ENCODE results near the gene SLC35G3.

SLC35G3 gene

GRCh38 chr17:35192708-35193107 lies 1.5 kb downstream of the SLC35G3 start:
- Histone ChIP-seq H3K9me3 (ENCODE audit: insufficient read depth, low read length) (no peaks in the 10 kb centered on the region), H3K9ac (ENCODE audit: low read length) (no peak overlapping the region), H3K4me2 (ENCODE audit: low read length) (no peak overlapping the region), H2AFZ (ENCODE audit: low read depth, low read length) (no peak overlapping the region), H3K27me3 (ENCODE audit: low read depth, low read length) (no peaks in the 10 kb centered on the region), H3K79me2 (ENCODE audit: low read length) (no peaks in the 10 kb centered on the region), H3K4me1 (ENCODE audit: low read length) (no peaks in the 10 kb centered on the region), H3K36me3 (replicated peaks; ENCODE audit: low read depth, low read length) (no peaks in the 10 kb centered on the region), H3K4me3 (ENCODE audit: low read length) (no peak overlapping the region), H3K27ac (ENCODE audit: low read length) (no peak overlapping the region), H4K20me1 (ENCODE audit: insufficient read depth, low read length) (no peaks in the 10 kb centered on the region)
- TF ChIP-seq EZH2phosphoT487 (IDR thresholded peaks at IDR 0.05; ENCODE audit: low read depth): no peak
- no peak for TF ChIP-seq CTCF (IDR thresholded peaks at IDR 0.05; ENCODE audit: low read depth, low read length)

- Histone ChIP-seq H3K9ac (ENCODE audit: low read length) (no peak overlapping the region), H2AFZ (ENCODE audit: low read depth, low read length) (no peak overlapping the region), H3K27ac (ENCODE audit: low read length) (no peak overlapping the region), H3K27me3 (ENCODE audit: low read depth, low read length) (no peaks in the 10 kb centered on the region), H3K4me1 (ENCODE audit: low read length) (peaks cover 7% of the 10 kb centered on the region), H3K9me3 (ENCODE audit: insufficient read depth, low read length) (no peaks in the 10 kb centered on the region), H3K4me2 (ENCODE audit: low read length) (no peak overlapping the region), H3K79me2 (ENCODE audit: low read length) (no peaks in the 10 kb centered on the region), H3K36me3 (replicated peaks; ENCODE audit: low read depth, low read length) (no peaks in the 10 kb centered on the region), H3K4me3 (ENCODE audit: low read length) (no peak overlapping the region), H4K20me1 (ENCODE audit: insufficient read depth, low read length) (no peaks in the 10 kb centered on the region)
- TF ChIP-seq CTCF (IDR thresholded peaks at IDR 0.05; ENCODE audit: low read depth, low read length): no peak
- TF ChIP-seq EZH2phosphoT487 (IDR thresholded peaks at IDR 0.05; ENCODE audit: low read depth): no peak
These were observed 3.0 kb downstream of the SLC35G3 start for GRCh38 chr17:35191001-35191695.

GRCh38 chr17:35189291-35189690 lies 4.9 kb downstream of the SLC35G3 start:
- no peaks in the 10 kb centered on the region for H3K9me3 ChIP-seq (ENCODE audit: insufficient read depth, low read length)
- no peak overlapping the region for H3K4me3 ChIP-seq (ENCODE audit: low read length)
- no peak overlapping the region for H3K27ac ChIP-seq (ENCODE audit: low read length)
- H3K9ac ChIP-seq (ENCODE audit: low read length): no peak overlapping the region
- no peak overlapping the region for H3K4me2 ChIP-seq (ENCODE audit: low read length)
- no peak for TF ChIP-seq EZH2phosphoT487 (IDR thresholded peaks at IDR 0.05; ENCODE audit: low read depth)
- no peak for TF ChIP-seq CTCF (IDR thresholded peaks at IDR 0.05; ENCODE audit: low read depth, low read length)
- no peaks in the 10 kb centered on the region for H3K27me3 ChIP-seq (ENCODE audit: low read depth, low read length)
- H2AFZ ChIP-seq (ENCODE audit: low read depth, low read length): no peak overlapping the region
- H3K4me1 ChIP-seq (ENCODE audit: low read length): peaks cover 23% of the 10 kb centered on the region
- H4K20me1 ChIP-seq (ENCODE audit: insufficient read depth, low read length): no peaks in the 10 kb centered on the region
- H3K36me3 ChIP-seq (replicated peaks; ENCODE audit: low read depth, low read length): peaks cover 3% of the 10 kb centered on the region
- H3K79me2 ChIP-seq (ENCODE audit: low read length): no peaks in the 10 kb centered on the region

GRCh38 chr17:35188111-35188510 lies 6.1 kb downstream of the SLC35G3 start:
- 0 out of 2 replicates have a peak, but pooled peaks cover 2% of the 10 kb centered on the region for H3K27me3 ChIP-seq (ENCODE audit: low read depth, low read length)
- no peak overlapping the region for H2AFZ ChIP-seq (ENCODE audit: low read depth, low read length)
- no peaks in the 10 kb centered on the region for H4K20me1 ChIP-seq (ENCODE audit: insufficient read depth, low read length)
- TF ChIP-seq CTCF (IDR thresholded peaks at IDR 0.05; ENCODE audit: low read depth, low read length) (no peak), EZH2phosphoT487 (IDR thresholded peaks at IDR 0.05; ENCODE audit: low read depth) (no peak)
- no peak overlapping the region for H3K9ac ChIP-seq (ENCODE audit: low read length)
- H3K4me2 ChIP-seq (ENCODE audit: low read length): no peak overlapping the region
- peaks cover 3% of the 10 kb centered on the region for H3K36me3 ChIP-seq (replicated peaks; ENCODE audit: low read depth, low read length)
- no peaks in the 10 kb centered on the region for H3K79me2 ChIP-seq (ENCODE audit: low read length)
- no peak overlapping the region for H3K27ac ChIP-seq (ENCODE audit: low read length)
- H3K4me3 ChIP-seq (ENCODE audit: low read length): no peak overlapping the region
- H3K4me1 ChIP-seq (ENCODE audit: low read length): peaks cover 23% of the 10 kb centered on the region
- H3K9me3 ChIP-seq (ENCODE audit: insufficient read depth, low read length): no peaks in the 10 kb centered on the region
